Lower lobe of right lung (tissue), 2 donors: Measurements from ENCODE around the gene CLSTN2. TPM values are rescaled to one million over a fixed set of nuclear protein-coding genes. Genes with fewer than 3 reads are reported as not detected.

ENCODE experiments used
- ATAC-seq, 2 donors: fragments of 200-7000 bp; cut with Tn5 transposase; one replicate each; pipeline ENCODE4 v1.9.1; 2020 to 2022; ENCODE audit warnings: mild to moderate bottlenecking in 2 of 2, moderate library complexity in 2 of 2
- DNase-seq: peaks from one replicate; pipeline ENCODE4 v3.0.0-alpha.2; 2020
- H3K27ac ChIP-seq: fragments of 200-600 bp; one replicate; pipeline ENCODE4 v1.8.0; 2022
- H3K27me3 ChIP-seq: fragments of 200-600 bp; one replicate; pipeline ENCODE4 v1.8.0; 2022; ENCODE audit warnings: low read depth
- H3K36me3 ChIP-seq: fragments of 200-600 bp; one replicate; pipeline ENCODE4 v1.8.0; 2022; ENCODE audit warnings: mild to moderate bottlenecking
- H3K4me1 ChIP-seq: fragments of 200-600 bp; one replicate; pipeline ENCODE4 v1.8.0; 2022
- H3K4me3 ChIP-seq: fragments of 200-600 bp; one replicate; pipeline ENCODE4 v1.8.0; 2022; ENCODE audit warnings: mild to moderate bottlenecking
- H3K9me3 ChIP-seq: fragments of 200-600 bp; one replicate; pipeline ENCODE4 v1.8.0; 2022
- intact Hi-C: fragments of 100-400 bp; cut with DNase I; formaldehyde crosslinking; loops from one replicate; pipeline ENCODE4 v1.11.0; 2022
- total RNA-seq: library from RNA; stranded (reverse); fragmentation: NEBNext Ultra II Directional; extraction: Animal tissue kit (Norgen Biotek cat#: 25700); gene quantifications from one replicate; pipeline ENCODE4 v1.2.1, GENCODE V29; 2021
- TF ChIP-seq, protein P1 (sequence below): fragments of 200-600 bp; IDR thresholded peaks from one replicate; pipeline ENCODE4 v1.8.0; 2022; ENCODE audit warnings: antibody characterized with exemption, mild to moderate bottlenecking
- donor health status: DM: no; HTN: yes; CAD: no; lungs with severe emphysema.

The CLSTN2 gene
- total RNA-seq, 1 donor from 2014 or later, result 4.5 TPM

DNA sequence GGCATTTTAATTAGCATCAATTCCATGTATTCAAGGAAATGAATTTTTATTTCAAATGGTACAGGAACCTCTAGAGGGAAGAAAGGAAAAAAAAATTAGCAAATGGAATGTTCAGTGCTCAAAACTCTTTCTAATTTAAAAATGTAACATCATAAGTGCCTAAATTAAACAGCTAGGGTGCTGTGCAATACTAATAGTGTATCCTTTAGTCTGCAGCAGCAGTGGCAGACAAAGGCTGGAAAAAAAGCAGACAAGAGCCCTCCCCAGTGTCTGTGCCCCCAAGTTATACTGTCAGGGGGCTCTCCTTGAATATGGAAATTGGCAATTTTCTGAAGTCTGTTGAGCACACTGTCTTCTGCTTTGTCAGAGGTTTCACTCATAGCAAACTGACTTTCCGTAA, 159.5 kb downstream of the CLSTN2 start:
- Histone ChIP-seq H3K9me3 (no peaks in the 10 kb centered on the region), H3K4me1 (no peaks in the 10 kb centered on the region), H3K4me3 (no peak overlapping the region), H3K36me3 (no peaks in the 10 kb centered on the region), H3K27ac (no peak overlapping the region), H3K27me3 (no peaks in the 10 kb centered on the region)
- no peak for ATAC-seq
- TF ChIP-seq, protein P1, sequence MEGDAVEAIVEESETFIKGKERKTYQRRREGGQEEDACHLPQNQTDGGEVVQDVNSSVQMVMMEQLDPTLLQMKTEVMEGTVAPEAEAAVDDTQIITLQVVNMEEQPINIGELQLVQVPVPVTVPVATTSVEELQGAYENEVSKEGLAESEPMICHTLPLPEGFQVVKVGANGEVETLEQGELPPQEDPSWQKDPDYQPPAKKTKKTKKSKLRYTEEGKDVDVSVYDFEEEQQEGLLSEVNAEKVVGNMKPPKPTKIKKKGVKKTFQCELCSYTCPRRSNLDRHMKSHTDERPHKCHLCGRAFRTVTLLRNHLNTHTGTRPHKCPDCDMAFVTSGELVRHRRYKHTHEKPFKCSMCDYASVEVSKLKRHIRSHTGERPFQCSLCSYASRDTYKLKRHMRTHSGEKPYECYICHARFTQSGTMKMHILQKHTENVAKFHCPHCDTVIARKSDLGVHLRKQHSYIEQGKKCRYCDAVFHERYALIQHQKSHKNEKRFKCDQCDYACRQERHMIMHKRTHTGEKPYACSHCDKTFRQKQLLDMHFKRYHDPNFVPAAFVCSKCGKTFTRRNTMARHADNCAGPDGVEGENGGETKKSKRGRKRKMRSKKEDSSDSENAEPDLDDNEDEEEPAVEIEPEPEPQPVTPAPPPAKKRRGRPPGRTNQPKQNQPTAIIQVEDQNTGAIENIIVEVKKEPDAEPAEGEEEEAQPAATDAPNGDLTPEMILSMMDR, result no peak
- no peak for DNase-seq
- intact Hi-C loops, result no loop called here

DNA sequence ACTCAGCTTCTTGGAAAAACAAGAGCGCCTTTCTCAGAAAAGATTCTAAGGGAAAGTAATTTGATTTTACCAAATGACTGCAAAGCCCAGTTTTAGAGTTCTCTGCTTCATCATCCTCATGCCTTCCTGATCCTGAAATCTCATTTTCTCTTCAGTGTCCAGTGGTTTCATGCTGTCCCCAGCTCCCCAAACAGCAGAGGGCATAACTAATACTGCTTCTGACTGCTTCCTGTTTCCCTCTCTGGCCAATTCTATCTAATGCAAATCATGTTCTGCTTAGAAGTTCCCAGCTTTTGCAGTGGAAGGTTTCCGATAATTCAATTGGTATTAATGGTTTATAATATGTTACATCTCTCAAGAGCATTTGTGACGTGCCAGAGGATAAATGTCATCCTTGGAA, 161.1 kb downstream of the CLSTN2 start:
- intact Hi-C loops, result no loop called here
- no peak for DNase-seq
- Histone ChIP-seq H3K4me3 (no peak overlapping the region), H3K4me1 (no peaks in the 10 kb centered on the region), H3K9me3 (no peaks in the 10 kb centered on the region), H3K36me3 (no peaks in the 10 kb centered on the region), H3K27ac (no peak overlapping the region), H3K27me3 (no peaks in the 10 kb centered on the region)
- TF ChIP-seq, protein P1, result no peak
- ATAC-seq, result no peak

- no peak overlapping the region for H3K27ac ChIP-seq
- H3K4me1 ChIP-seq, result no peaks in the 10 kb centered on the region
- no peaks in the 10 kb centered on the region for H3K36me3 ChIP-seq
- ATAC-seq (no peak), DNase-seq (no peak)
- intact Hi-C loops, result no loop called here
- TF ChIP-seq, protein P1, result no peak
- no peak overlapping the region for H3K4me3 ChIP-seq
- H3K27me3 ChIP-seq, result no peaks in the 10 kb centered on the region
- no peaks in the 10 kb centered on the region for H3K9me3 ChIP-seq
Measured at GRCh38 chr3:140097874-140098635, 163.1 kb downstream of the CLSTN2 start.

- Histone ChIP-seq H3K9me3 (no peaks in the 10 kb centered on the region), H3K4me1 (no peaks in the 10 kb centered on the region), H3K4me3 (no peak overlapping the region), H3K27me3 (no peaks in the 10 kb centered on the region), H3K27ac (no peak overlapping the region), H3K36me3 (no peaks in the 10 kb centered on the region)
- TF ChIP-seq, protein P1, result no peak
- no peak for ATAC-seq
- intact Hi-C loops, result no loop called here
- DNase-seq, result no peak
Measured at GRCh38 chr3:140100479-140100878, 165.5 kb downstream of the CLSTN2 start.

- intact Hi-C loops, result no loop called here
- TF ChIP-seq, protein P1, result no peak
- ATAC-seq, result no peak
Measured at GRCh38 chr3:140103166-140103565, 168.2 kb downstream of the CLSTN2 start.

More at GRCh38 chr3:140103166-140103565, 168.2 kb downstream of the CLSTN2 start:
- Histone ChIP-seq H3K27ac (no peak overlapping the region), H3K4me1 (no peaks in the 10 kb centered on the region), H3K9me3 (no peaks in the 10 kb centered on the region), H3K4me3 (no peak overlapping the region), H3K36me3 (no peaks in the 10 kb centered on the region), H3K27me3 (no peaks in the 10 kb centered on the region)
- no peak for DNase-seq
